SU-DHL-6 (cell line): ENCODE measurements around the gene AHSG.

ENCODE experiments used
- EZH2phosphoT487 ChIP-seq: fragments of 200-600 bp; sonication (generic), shearing (Covaris generic); conservative IDR thresholded peaks from 2 replicates; pipeline ENCODE4 v1.6.1; 2018; ENCODE audit warnings: mild to moderate bottlenecking, antibody characterized with exemption, low read length, moderate library complexity, mixed read lengths
- TF ChIP-seq, protein P1 (sequence below): fragments of 200-600 bp; sonication (generic); IDR thresholded peaks from one replicate; pipeline ENCODE4 v1.5.1; 2017; ENCODE audit warnings: antibody characterized with exemption, mild to moderate bottlenecking, low read length, moderate library complexity; ENCODE audit not compliant: insufficient read depth, poor library complexity, severe bottlenecking

DNA sequence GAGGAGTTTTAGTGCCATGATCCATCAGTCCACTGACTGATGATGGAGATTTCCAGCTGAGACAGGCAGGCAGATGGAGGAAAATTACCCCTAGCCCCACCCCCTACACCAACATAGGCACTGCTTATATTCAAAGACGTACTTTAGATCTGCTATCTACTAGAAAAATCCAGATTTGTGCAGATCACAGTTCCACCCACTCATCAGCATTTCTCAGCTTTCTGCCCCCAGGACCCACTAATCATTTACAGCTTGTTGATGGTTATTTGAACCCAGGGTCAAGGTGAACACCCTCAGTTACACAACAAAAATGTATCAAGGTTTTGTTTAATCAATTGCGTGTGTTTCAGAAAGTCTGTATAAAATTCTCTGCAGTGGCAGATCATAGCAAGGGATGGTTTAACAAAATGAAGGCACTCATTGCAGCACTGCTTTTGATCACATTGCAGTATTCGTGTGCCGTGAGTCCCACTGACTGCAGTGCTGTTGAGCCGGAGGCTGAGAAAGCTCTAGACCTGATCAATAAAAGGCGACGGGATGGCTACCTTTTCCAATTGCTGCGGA lies 52.8 kb downstream of the AHSG start, which contains the start of gene HRG:
- TF ChIP-seq, protein P1, sequence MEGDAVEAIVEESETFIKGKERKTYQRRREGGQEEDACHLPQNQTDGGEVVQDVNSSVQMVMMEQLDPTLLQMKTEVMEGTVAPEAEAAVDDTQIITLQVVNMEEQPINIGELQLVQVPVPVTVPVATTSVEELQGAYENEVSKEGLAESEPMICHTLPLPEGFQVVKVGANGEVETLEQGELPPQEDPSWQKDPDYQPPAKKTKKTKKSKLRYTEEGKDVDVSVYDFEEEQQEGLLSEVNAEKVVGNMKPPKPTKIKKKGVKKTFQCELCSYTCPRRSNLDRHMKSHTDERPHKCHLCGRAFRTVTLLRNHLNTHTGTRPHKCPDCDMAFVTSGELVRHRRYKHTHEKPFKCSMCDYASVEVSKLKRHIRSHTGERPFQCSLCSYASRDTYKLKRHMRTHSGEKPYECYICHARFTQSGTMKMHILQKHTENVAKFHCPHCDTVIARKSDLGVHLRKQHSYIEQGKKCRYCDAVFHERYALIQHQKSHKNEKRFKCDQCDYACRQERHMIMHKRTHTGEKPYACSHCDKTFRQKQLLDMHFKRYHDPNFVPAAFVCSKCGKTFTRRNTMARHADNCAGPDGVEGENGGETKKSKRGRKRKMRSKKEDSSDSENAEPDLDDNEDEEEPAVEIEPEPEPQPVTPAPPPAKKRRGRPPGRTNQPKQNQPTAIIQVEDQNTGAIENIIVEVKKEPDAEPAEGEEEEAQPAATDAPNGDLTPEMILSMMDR: no peak
- no peak for TF ChIP-seq EZH2phosphoT487
